HG02678 (cell line): Measurements from ENCODE around the gene ERVMER34-1.

ENCODE experiments used
- ATAC-seq: cut with Tn5 transposase; IDR thresholded peaks from one replicate; pipeline ENCODE4 v1.9.1; 2021; ENCODE audit warnings: mild to moderate bottlenecking, moderate library complexity; ENCODE audit not compliant: unreplicated experiment

The ERVMER34-1 gene

GRCh38 chr4:52721968-52722815 lies 29.0 kb downstream of the ERVMER34-1 start:
- peak; percentile 96 for ATAC-seq

- ATAC-seq: no peak
These were observed 33.1 kb downstream of the ERVMER34-1 start for GRCh38 chr4:52718123-52718522.

GRCh38 chr4:52716364-52717151 lies 34.7 kb downstream of the ERVMER34-1 start:
- ATAC-seq: no peak

GRCh38 chr4:52715914-52716313 lies 35.3 kb downstream of the ERVMER34-1 start:
- no peak for ATAC-seq

- ATAC-seq: no peak
These were observed 35.8 kb downstream of the ERVMER34-1 start for GRCh38 chr4:52715255-52715897.

GRCh38 chr4:52714597-52715254 lies 36.5 kb downstream of the ERVMER34-1 start:
- no peak for ATAC-seq

- ATAC-seq: no peak
These were observed 37.7 kb downstream of the ERVMER34-1 start for GRCh38 chr4:52713456-52713937.

GRCh38 chr4:52712251-52713130 lies 38.7 kb downstream of the ERVMER34-1 start:
- peak; percentile 88 for ATAC-seq

GRCh38 chr4:52711834-52712250 lies 39.4 kb downstream of the ERVMER34-1 start:
- ATAC-seq: peak; percentile 3

GRCh38 chr4:52711272-52711671 lies 40.0 kb downstream of the ERVMER34-1 start:
- no peak for ATAC-seq

- ATAC-seq: no peak
These were observed 42.1 kb downstream of the ERVMER34-1 start for GRCh38 chr4:52709155-52709554.

GRCh38 chr4:52704661-52705060 lies 46.6 kb downstream of the ERVMER34-1 start:
- ATAC-seq: no peak

- ATAC-seq: no peak
These were observed 47.1 kb downstream of the ERVMER34-1 start for GRCh38 chr4:52704133-52704532.

- ATAC-seq: peak; percentile 93
These were observed 50.0 kb downstream of the ERVMER34-1 start for GRCh38 chr4:52701207-52701606.

- ATAC-seq: no peak
These were observed 56.3 kb downstream of the ERVMER34-1 start for GRCh38 chr4:52694936-52695335.

- ATAC-seq: no peak
These were observed 57.7 kb downstream of the ERVMER34-1 start for GRCh38 chr4:52693492-52693891.
